ENCODE results near the gene ALDH1A1. TPM values are rescaled to one million over a fixed set of nuclear protein-coding genes. Genes with fewer than 3 reads are reported as not detected.

Gene ALDH1A1
- total and polyA plus RNA-seq, 9 of the 15 experiments (the other 6 are each of a cell fraction or from before 2014, with no cell fraction given) = 1.8 to 86.3 (median 24.4) TPM

DNA sequence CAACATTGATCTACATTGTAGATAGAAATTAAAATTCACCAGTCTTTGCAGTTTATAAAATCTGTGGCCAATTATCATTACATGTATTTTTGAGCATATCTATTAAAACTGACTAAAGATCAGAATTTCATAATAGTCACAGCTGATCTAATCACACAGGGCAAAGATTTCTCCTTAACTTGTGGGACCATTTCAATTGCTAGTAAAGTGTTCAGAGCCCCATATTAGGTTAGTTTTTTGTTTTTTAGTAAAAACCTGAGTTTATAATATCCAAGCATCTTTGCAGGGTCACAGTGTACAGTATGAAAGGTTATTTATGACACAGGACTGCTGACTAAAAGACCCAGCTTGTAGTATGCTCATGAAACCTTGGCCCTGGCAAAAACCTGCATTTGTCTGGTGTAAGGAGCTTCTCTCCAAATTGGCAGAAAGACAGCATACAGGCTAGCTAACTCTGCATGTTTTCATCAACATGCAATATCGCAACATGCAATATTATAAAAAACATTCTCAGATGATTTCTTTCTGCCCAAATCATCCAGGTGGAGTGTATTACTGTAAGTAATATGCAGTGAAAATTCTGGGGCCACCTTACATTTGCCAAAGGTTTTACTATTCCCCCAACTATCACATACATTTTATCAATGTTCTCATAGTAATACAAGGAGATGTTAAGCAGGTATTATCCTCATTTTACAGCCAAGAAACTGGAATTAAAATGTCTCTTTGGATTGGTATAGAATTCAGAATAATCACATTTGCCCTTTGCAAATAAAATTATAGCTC is 37.7 kb upstream of the ALDH1A1 start:
- 83% methylated on average over 1 of the region's 1 CpG for WGBS (ENCODE audit: insufficient coverage, low coverage, missing lambda C conversion rate)
- H3K9me3 ChIP-seq (replicated peaks; ENCODE audit: control insufficient read depth, insufficient read depth, low read depth, low read length) = no peaks in the 10 kb centered on the region
- ChIA-PET CTCF (ENCODE audit: low intra/inter-chr PET ratio) (no interaction called here), POLR2A (no interaction called here)
- ATAC-seq (0 out of 3 replicates have a peak, but pooled peaks have one; percentile 35), DNase-seq (ENCODE audit: extremely low read depth in 1 of 4, low spot score in 3 of 4) (no peak), FAIRE-seq (no peak)
- 0 out of 2 replicates have a peak overlapping the region, but pooled peaks have one; percentile 12 for H2AFZ ChIP-seq (ENCODE audit: low read depth, low read length)
- no peak overlapping the region for H3K27ac ChIP-seq (ENCODE audit: extremely low read depth, low read depth, low read length)
- H4K20me1 ChIP-seq (replicated peaks; ENCODE audit: control insufficient read depth, insufficient read depth, low read length) = no peaks in the 10 kb centered on the region
- H3K4me3 ChIP-seq = no peak overlapping the region
- peaks cover 0 to 3% of the 10 kb centered on the region in 2 experiments; a peak in 2 of 5 replicates for H3K4me1 ChIP-seq (replicated peaks in 1 of 2; ENCODE audit: control insufficient read depth in 2 of 2, insufficient read depth in 2 of 2, low read length in 2 of 2)
- no peaks in the 10 kb centered on the region for H3K36me3 ChIP-seq (ENCODE audit: control insufficient read depth, insufficient read depth, low read length)
- intact Hi-C loops (cut with micrococcal nuclease) = no loop called here
- H3K79me2 ChIP-seq (ENCODE audit: control insufficient read depth, insufficient read depth, low read length) = no peaks in the 10 kb centered on the region
- H3K4me2 ChIP-seq (ENCODE audit: insufficient read depth, low read length) = no peak overlapping the region
- BruUV-seq (replicated peaks) = no TSS peak
- no peaks in the 10 kb centered on the region for H3K27me3 ChIP-seq (ENCODE audit: control insufficient read depth in 2 of 2, insufficient read depth in 2 of 2, low read length in 2 of 2)
- in situ Hi-C loops (cut with MboI) = no loop called here
- no peaks in the 10 kb centered on the region for H3K9me1 ChIP-seq (ENCODE audit: control insufficient read depth, insufficient read depth, low read length)
- no peak overlapping the region for H3K9ac ChIP-seq (ENCODE audit: insufficient read depth in 1 of 2, low read depth in 2 of 2, low read length in 2 of 2)
- TF ChIP-seq HNRNPLL (IDR thresholded peaks at IDR 0.05; ENCODE audit: low read depth, low read length, poor library complexity, severe bottlenecking) = no peak
- no peak for TF ChIP-seq EWSR1 (IDR thresholded peaks at IDR 0.05; ENCODE audit: borderline replicate concordance, low read depth, partially characterized antibody)
- TF ChIP-seq, protein P1, sequence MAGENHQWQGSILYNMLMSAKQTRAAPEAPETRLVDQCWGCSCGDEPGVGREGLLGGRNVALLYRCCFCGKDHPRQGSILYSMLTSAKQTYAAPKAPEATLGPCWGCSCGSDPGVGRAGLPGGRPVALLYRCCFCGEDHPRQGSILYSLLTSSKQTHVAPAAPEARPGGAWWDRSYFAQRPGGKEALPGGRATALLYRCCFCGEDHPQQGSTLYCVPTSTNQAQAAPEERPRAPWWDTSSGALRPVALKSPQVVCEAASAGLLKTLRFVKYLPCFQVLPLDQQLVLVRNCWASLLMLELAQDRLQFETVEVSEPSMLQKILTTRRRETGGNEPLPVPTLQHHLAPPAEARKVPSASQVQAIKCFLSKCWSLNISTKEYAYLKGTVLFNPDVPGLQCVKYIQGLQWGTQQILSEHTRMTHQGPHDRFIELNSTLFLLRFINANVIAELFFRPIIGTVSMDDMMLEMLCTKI (IDR thresholded peaks at IDR 0.05; ENCODE audit: partially characterized antibody) = no peak
- TF ChIP-seq RB1 (IDR thresholded peaks at IDR 0.05; ENCODE audit: low read depth) = no peak
- TF ChIP-seq, protein P2, sequence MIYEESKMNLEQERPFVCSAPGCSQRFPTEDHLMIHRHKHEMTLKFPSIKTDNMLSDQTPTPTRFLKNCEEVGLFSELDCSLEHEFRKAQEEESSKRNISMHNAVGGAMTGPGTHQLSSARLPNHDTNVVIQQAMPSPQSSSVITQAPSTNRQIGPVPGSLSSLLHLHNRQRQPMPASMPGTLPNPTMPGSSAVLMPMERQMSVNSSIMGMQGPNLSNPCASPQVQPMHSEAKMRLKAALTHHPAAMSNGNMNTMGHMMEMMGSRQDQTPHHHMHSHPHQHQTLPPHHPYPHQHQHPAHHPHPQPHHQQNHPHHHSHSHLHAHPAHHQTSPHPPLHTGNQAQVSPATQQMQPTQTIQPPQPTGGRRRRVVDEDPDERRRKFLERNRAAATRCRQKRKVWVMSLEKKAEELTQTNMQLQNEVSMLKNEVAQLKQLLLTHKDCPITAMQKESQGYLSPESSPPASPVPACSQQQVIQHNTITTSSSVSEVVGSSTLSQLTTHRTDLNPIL (CRISPR knock-in tag; IDR thresholded peaks at IDR 0.05) = no peak
- no peak for TF ChIP-seq STAT5B (CRISPR knock-in tag; IDR thresholded peaks at IDR 0.05)
- TF ChIP-seq NCOA6 (IDR thresholded peaks at IDR 0.05) = no peak
- TF ChIP-seq PHF20 (IDR thresholded peaks at IDR 0.05; ENCODE audit: partially characterized antibody) = no peak
- TF ChIP-seq, protein P3, sequence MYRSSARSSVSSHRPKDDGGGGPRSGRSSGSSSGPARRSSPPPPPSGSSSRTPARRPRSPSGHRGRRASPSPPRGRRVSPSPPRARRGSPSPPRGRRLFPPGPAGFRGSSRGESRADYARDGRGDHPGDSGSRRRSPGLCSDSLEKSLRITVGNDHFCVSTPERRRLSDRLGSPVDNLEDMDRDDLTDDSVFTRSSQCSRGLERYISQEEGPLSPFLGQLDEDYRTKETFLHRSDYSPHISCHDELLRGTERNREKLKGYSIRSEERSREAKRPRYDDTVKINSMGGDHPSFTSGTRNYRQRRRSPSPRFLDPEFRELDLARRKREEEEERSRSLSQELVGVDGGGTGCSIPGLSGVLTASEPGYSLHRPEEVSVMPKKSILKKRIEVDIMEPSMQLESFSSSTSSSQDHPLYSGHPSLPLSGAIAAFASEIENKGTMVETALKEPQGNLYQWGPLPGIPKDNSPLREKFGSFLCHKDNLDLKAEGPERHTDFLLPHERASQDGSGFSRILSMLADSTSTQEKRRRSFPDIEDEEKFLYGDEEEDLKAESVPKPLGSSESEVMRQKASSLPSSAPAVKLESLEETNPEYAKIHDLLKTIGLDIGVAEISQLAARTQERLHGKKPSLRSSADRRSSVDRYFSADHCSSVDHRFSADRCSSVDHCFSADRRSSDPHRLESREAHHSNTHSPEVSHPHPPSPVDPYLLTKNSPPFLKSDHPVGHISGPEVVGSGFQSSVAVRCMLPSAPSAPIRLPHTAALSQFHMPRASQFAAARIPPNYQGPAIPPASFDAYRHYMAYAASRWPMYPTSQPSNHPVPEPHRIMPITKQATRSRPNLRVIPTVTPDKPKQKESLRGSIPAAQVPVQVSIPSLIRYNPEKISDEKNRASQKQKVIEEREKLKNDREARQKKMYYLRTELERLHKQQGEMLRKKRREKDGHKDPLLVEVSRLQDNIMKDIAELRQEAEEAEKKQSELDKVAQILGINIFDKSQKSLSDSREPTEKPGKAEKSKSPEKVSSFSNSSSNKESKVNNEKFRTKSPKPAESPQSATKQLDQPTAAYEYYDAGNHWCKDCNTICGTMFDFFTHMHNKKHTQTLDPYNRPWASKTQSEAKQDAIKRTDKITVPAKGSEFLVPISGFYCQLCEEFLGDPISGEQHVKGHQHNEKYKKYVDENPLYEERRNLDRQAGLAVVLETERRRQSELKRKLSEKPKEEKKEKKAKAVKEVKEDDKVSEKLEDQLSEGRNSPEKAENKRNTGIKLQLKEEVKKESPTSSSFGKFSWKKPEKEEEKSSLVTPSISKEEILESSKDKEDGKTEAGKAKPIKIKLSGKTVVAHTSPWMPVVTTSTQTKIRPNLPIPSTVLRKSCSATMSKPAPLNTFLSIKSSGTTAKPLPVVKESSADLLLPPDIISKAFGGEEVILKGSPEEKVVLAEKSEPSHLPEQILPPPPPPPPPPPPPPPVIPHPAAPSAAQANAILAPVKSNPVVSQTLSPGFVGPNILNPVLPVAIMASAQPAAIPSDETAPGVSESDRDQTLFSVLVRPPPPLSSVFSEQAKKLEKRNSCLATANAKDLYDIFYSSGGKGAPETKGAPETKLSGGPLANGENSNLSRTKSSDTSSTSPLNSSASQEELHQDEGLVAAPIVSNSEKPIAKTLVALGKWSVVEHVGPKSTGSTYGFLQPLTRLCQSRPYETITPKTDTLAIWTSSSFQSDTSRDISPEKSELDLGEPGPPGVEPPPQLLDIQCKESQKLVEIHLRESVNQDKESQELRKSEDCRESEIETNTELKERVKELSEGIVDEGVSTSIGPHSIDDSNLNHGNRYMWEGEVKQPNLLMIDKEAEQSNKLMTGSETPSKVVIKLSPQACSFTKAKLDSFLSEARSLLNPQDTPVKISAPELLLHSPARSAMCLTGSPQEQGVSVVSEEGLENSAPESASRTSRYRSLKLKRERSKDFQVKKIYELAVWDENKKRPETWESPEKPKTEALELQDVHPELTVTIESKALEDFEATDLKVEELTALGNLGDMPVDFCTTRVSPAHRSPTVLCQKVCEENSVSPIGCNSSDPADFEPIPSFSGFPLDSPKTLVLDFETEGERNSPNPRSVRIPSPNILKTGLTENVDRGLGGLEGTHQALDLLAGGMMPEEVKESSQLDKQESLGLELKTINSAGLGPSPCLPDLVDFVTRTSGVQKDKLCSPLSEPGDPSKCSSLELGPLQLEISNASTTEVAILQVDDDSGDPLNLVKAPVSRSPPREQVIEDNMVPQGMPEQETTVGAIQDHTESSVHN (IDR thresholded peaks at IDR 0.05; ENCODE audit: borderline replicate concordance in 1 of 2, low read depth in 1 of 2) = no peak
- TF ChIP-seq ZNF224 (CRISPR knock-in tag; IDR thresholded peaks at IDR 0.05) = no peak
- TF ChIP-seq RFX1 (IDR thresholded peaks at IDR 0.05) = no peak
